HEK293 (cell line): ENCODE results near the gene LMCD1.

Experiments
- CTCF ChIA-PET: fragments of 350-600 bp; formaldehyde crosslinking; extraction: SDS; loops from one replicate; lab custom pipeline; 2021; ENCODE audit warnings: antibody characterized with exemption; lab: Yijun Ruan, JAX
- POLR2A ChIA-PET: fragments of 300-600 bp; formaldehyde crosslinking; extraction: SDS; loops from one replicate; lab custom pipeline; 2020; ENCODE audit warnings: antibody characterized with exemption, inconsistent platforms; lab: Yijun Ruan, JAX
- H3K27ac ChIP-seq: fragments of 200-500 bp; sonication (Bioruptor generic); 2 replicates; pipeline ENCODE4 v1.5.1; 2014; ENCODE audit warnings: low read depth, low read length, control low read depth, inconsistent platforms; ENCODE audit errors: extremely low read depth
- H3K36me3 ChIP-seq, 2 experiments: fragments of 200-500 bp in 1 of 2; sonication (Bioruptor generic) in 1 of 2; 1 replicate in 1 of 2; 2 replicates in 1 of 2; pipeline ENCODE4 v1.5.1; 2014 to 2017; ENCODE audit warnings: inconsistent platforms in 2 of 2, low read length in 2 of 2; ENCODE audit not compliant: control insufficient read depth in 2 of 2, insufficient read depth in 1 of 2
- H3K4me1 ChIP-seq: fragments of 200-500 bp; sonication (Bioruptor generic); 2 replicates; pipeline ENCODE4 v1.5.1; 2014; ENCODE audit warnings: mild to moderate bottlenecking, low read length, inconsistent platforms; ENCODE audit not compliant: control insufficient read depth, insufficient read depth
- H3K4me3 ChIP-seq: 2 replicates; pipeline ENCODE4 v1.5.1; 2011; ENCODE audit warnings: low read depth, mild to moderate bottlenecking, control low read depth, low read length, moderate library complexity
- H3K9me3 ChIP-seq: fragments of 200-500 bp; sonication (Bioruptor generic); 2 replicates; pipeline ENCODE4 v1.5.1; 2014; ENCODE audit warnings: low read depth, low read length, inconsistent platforms; ENCODE audit not compliant: control insufficient read depth, insufficient read depth
- GLI2 ChIP-seq: fragments of 450-650 bp; formaldehyde crosslinking; IDR thresholded peaks from 2 replicates; pipeline ENCODE4; 2017; ENCODE audit warnings: missing biosample characterization, missing genetic modification characterization, low read depth, borderline replicate concordance
- HOXC10 ChIP-seq: sonication (generic); formaldehyde crosslinking; IDR thresholded peaks from 2 replicates; pipeline ENCODE4 v1.8.1; 2023; ENCODE audit warnings: mild to moderate bottlenecking, missing genetic modification reagents
- IKZF3 ChIP-seq: fragments of 450-650 bp; IDR thresholded peaks from 2 replicates; pipeline ENCODE4 v1.5.0; 2018; ENCODE audit warnings: missing biosample characterization, mild to moderate bottlenecking, missing genetic modification characterization, moderate library complexity
- KLF1 ChIP-seq: fragments of 450-650 bp; formaldehyde crosslinking; IDR thresholded peaks from 2 replicates; pipeline ENCODE4 v1.5.1; 2016; ENCODE audit warnings: missing biosample characterization, missing genetic modification characterization
- MYNN ChIP-seq: fragments of 450-650 bp; formaldehyde crosslinking; IDR thresholded peaks from 2 replicates; pipeline ENCODE4 v1.5.1; 2016; ENCODE audit warnings: missing biosample characterization, missing genetic modification characterization, borderline replicate concordance
- MZF1 ChIP-seq: fragments of 450-650 bp; formaldehyde crosslinking; IDR thresholded peaks from 2 replicates; pipeline ENCODE4 v1.5.1; 2017; ENCODE audit warnings: missing biosample characterization, missing genetic modification characterization, borderline replicate concordance
- OVOL3 ChIP-seq: fragments of 450-650 bp; formaldehyde crosslinking; IDR thresholded peaks from 2 replicates; pipeline ENCODE4 v1.5.1; 2016; ENCODE audit warnings: missing biosample characterization, missing genetic modification characterization
- RBAK ChIP-seq: fragments of 450-650 bp; formaldehyde crosslinking; IDR thresholded peaks from 2 replicates; pipeline ENCODE4 v1.5.1; 2016; ENCODE audit warnings: missing biosample characterization, missing genetic modification characterization
- SP3 ChIP-seq: fragments of 450-650 bp; formaldehyde crosslinking; IDR thresholded peaks from 2 replicates; pipeline ENCODE4 v1.5.1; 2016; ENCODE audit warnings: missing biosample characterization, missing genetic modification characterization
- ZBTB21 ChIP-seq: fragments of 450-650 bp; formaldehyde crosslinking; IDR thresholded peaks from 2 replicates; pipeline ENCODE4 v1.5.1; 2017; ENCODE audit warnings: missing biosample characterization, missing genetic modification characterization
- ZFP37 ChIP-seq: fragments of 450-650 bp; formaldehyde crosslinking; IDR thresholded peaks from 2 replicates; pipeline ENCODE4 v1.5.1; 2016; ENCODE audit warnings: missing biosample characterization, missing genetic modification characterization
- ZNF223 ChIP-seq: fragments of 450-650 bp; formaldehyde crosslinking; IDR thresholded peaks from 2 replicates; pipeline ENCODE4 v1.5.1; 2016; ENCODE audit warnings: missing biosample characterization, missing genetic modification characterization
- ZNF341 ChIP-seq: fragments of 450-650 bp; formaldehyde crosslinking; IDR thresholded peaks from 2 replicates; pipeline ENCODE4; 2016; ENCODE audit warnings: low read depth, missing biosample characterization, missing genetic modification characterization
- ZNF350 ChIP-seq: fragments of 450-650 bp; formaldehyde crosslinking; IDR thresholded peaks from 2 replicates; pipeline ENCODE4 v1.5.0; 2017; ENCODE audit warnings: missing biosample characterization, mild to moderate bottlenecking, missing genetic modification characterization
- ZNF366 ChIP-seq: fragments of 450-650 bp; formaldehyde crosslinking; conservative IDR thresholded peaks from 2 replicates; pipeline ENCODE4 v1.5.1; 2016; ENCODE audit warnings: missing biosample characterization, missing genetic modification characterization
- ZNF37A ChIP-seq: fragments of 450-650 bp; IDR thresholded peaks from 2 replicates; pipeline ENCODE4 v1.5.1; 2018; ENCODE audit warnings: missing biosample characterization, missing genetic modification characterization
- ZNF416 ChIP-seq: fragments of 450-650 bp; formaldehyde crosslinking; IDR thresholded peaks from 2 replicates; pipeline ENCODE4 v1.5.1; 2016; ENCODE audit warnings: missing biosample characterization, missing genetic modification characterization
- ZNF501 ChIP-seq: fragments of 450-650 bp; formaldehyde crosslinking; IDR thresholded peaks from 2 replicates; pipeline ENCODE4 v1.5.1; 2016; ENCODE audit warnings: missing biosample characterization, missing genetic modification characterization
- ZNF571 ChIP-seq: fragments of 450-650 bp; formaldehyde crosslinking; IDR thresholded peaks from 2 replicates; pipeline ENCODE4 v1.5.0; 2017; ENCODE audit warnings: missing biosample characterization, missing genetic modification characterization
- ZNF626 ChIP-seq: fragments of 450-650 bp; sonication (Bioruptor Pico); formaldehyde crosslinking; IDR thresholded peaks from 2 replicates; pipeline ENCODE4 v1.5.1; 2018; ENCODE audit warnings: missing biosample characterization, missing genetic modification characterization, inconsistent platforms
- ZNF658 ChIP-seq: fragments of 450-650 bp; formaldehyde crosslinking; IDR thresholded peaks from 2 replicates; pipeline ENCODE4; 2016; ENCODE audit warnings: missing biosample characterization, missing genetic modification characterization
- ZNF747 ChIP-seq: fragments of 450-650 bp; formaldehyde crosslinking; IDR thresholded peaks from 2 replicates; pipeline ENCODE4 v1.5.1; 2016; ENCODE audit warnings: missing biosample characterization, missing genetic modification characterization
- ZNF776 ChIP-seq: fragments of 450-650 bp; formaldehyde crosslinking; IDR thresholded peaks from 2 replicates; pipeline ENCODE4 v1.5.0; 2017; ENCODE audit warnings: missing biosample characterization, missing genetic modification characterization, borderline replicate concordance
- ZNF830 ChIP-seq: fragments of 450-650 bp; IDR thresholded peaks from 2 replicates; pipeline ENCODE4 v1.5.0; 2018; ENCODE audit warnings: missing biosample characterization, missing genetic modification characterization, low read depth, mild to moderate bottlenecking, moderate library complexity
- TF ChIP-seq, protein P1 (sequence below): fragments of 450-650 bp; formaldehyde crosslinking; conservative IDR thresholded peaks from 2 replicates; pipeline ENCODE4 v1.5.1; 2016; ENCODE audit warnings: low read depth, missing biosample characterization, missing genetic modification characterization
- TF ChIP-seq, protein P2 (sequence below): fragments of 450-650 bp; formaldehyde crosslinking; IDR thresholded peaks from 2 replicates; pipeline ENCODE4 v1.5.1; 2016; ENCODE audit warnings: missing biosample characterization, missing genetic modification characterization
- TF ChIP-seq, protein P3 (sequence below): sonication (generic); formaldehyde crosslinking; IDR thresholded peaks from 2 replicates; pipeline ENCODE4 v1.8.1; 2022; ENCODE audit warnings: mild to moderate bottlenecking, moderate library complexity, missing genetic modification reagents
- TF ChIP-seq, protein P4 (sequence below): fragments of 450-650 bp; formaldehyde crosslinking; IDR thresholded peaks from 2 replicates; pipeline ENCODE4 v1.5.1; 2016; ENCODE audit warnings: missing biosample characterization, missing genetic modification characterization

The LMCD1 gene

DNA sequence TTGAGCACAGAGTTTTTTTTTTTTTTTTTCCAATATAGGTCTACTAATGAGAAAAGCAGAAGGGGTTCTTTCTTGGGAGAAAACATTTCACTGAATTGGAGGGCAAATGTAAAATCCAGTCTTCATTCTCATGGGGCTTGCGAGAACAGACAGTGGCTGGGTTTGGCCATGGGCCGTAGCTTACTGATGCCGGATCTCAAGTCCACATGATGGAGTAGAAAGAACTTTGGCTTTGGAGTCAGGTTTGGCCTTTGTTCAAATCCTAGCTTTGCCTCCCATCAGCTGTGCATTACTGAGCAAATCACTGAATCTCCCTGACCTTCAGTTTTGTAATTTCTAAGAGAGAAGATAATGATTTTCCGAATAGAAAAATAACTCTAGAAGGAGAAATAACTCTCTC, 59.7 kb downstream of the LMCD1 start (continued):
- TF ChIP-seq, protein P1, sequence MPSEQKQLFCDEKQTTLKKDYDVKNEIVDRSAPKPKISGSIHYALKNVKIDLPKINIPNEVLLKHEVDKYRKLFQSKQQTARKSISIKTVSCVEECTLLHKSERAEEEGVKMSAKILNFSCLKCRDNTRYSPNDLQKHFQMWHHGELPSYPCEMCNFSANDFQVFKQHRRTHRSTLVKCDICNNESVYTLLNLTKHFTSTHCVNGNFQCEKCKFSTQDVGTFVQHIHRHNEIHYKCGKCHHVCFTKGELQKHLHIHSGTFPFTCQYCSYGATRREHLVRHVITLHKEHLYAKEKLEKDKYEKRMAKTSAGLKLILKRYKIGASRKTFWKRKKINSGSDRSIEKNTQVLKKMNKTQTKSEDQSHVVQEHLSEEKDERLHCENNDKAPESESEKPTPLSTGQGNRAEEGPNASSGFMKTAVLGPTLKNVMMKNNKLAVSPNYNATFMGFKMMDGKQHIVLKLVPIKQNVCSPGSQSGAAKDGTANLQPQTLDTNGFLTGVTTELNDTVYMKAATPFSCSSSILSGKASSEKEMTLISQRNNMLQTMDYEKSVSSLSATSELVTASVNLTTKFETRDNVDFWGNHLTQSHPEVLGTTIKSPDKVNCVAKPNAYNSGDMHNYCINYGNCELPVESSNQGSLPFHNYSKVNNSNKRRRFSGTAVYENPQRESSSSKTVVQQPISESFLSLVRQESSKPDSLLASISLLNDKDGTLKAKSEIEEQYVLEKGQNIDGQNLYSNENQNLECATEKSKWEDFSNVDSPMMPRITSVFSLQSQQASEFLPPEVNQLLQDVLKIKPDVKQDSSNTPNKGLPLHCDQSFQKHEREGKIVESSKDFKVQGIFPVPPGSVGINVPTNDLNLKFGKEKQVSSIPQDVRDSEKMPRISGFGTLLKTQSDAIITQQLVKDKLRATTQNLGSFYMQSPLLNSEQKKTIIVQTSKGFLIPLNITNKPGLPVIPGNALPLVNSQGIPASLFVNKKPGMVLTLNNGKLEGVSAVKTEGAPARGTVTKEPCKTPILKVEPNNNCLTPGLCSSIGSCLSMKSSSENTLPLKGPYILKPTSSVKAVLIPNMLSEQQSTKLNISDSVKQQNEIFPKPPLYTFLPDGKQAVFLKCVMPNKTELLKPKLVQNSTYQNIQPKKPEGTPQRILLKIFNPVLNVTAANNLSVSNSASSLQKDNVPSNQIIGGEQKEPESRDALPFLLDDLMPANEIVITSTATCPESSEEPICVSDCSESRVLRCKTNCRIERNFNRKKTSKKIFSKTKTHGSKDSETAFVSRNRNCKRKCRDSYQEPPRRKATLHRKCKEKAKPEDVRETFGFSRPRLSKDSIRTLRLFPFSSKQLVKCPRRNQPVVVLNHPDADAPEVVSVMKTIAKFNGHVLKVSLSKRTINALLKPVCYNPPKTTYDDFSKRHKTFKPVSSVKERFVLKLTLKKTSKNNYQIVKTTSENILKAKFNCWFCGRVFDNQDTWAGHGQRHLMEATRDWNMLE (tag by site-specific recombination) = no peak
- TF ChIP-seq KLF1 (no peak), HOXC10 (no peak), OVOL3 (tag by site-specific recombination) (no peak), ZNF366 (tag by site-specific recombination) (no peak), MYNN (tag by site-specific recombination) (no peak), RBAK (tag by site-specific recombination) (no peak), MZF1 (tag by site-specific recombination) (no peak)
- TF ChIP-seq, protein P2, sequence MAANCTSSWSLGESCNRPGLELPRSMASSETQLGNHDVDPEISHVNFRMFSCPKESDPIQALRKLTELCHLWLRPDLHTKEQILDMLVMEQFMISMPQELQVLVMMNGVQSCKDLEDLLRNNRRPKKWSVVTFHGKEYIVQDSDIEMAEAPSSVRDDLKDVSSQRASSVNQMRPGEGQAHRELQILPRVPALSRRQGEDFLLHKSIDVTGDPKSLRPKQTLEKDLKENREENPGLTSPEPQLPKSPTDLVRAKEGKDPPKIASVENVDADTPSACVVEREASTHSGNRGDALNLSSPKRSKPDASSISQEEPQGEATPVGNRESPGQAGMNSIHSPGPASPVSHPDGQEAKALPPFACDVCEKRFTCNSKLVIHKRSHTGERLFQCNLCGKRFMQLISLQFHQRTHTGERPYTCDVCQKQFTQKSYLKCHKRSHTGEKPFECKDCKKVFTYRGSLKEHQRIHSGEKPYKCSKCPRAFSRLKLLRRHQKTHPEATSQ (tag by site-specific recombination) = no peak
- TF ChIP-seq, protein P3, sequence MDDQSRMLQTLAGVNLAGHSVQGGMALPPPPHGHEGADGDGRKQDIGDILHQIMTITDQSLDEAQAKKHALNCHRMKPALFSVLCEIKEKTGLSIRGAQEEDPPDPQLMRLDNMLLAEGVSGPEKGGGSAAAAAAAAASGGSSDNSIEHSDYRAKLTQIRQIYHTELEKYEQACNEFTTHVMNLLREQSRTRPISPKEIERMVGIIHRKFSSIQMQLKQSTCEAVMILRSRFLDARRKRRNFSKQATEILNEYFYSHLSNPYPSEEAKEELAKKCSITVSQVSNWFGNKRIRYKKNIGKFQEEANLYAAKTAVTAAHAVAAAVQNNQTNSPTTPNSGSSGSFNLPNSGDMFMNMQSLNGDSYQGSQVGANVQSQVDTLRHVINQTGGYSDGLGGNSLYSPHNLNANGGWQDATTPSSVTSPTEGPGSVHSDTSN (CRISPR knock-in tag) = no peak

DNA sequence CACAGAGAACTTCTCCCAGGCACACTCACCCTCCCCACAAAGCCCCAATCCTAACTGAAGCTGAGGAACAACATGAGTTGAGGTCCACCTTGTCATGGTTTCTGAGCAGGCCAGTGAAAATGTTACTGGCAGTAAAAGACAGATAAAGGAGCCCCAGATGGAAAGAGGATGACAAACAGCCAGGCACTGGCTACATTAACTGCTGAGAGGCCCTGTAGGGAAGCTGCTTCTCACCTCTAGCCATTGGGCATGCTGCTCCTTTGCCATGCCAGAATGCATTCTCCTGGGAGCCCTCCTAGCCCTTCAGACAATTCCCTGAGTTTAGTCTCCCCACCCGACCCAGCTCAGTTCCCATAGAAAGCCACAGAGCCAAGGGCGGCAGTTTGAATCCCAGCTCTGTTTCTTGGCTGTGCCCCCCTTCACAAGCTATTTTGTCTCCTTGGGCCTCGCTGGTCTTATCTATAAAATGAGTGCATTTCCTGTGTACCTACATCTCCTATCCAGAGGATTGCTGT, 60.5 kb downstream of the LMCD1 start:
- no peak overlapping the region for H3K27ac ChIP-seq
- no peak overlapping the region for H3K4me3 ChIP-seq
- CTCF ChIA-PET = interaction anchor here (1.3 kb wide), 1 partner anchor 19 kb away, joined by 3 read pairs; no protein-coding TSS in a partner anchor
- POLR2A ChIA-PET = no interaction called here
- H3K36me3 ChIP-seq = peaks cover 0 to 28% of the 10 kb centered on the region in 2 experiments; a peak in 1 of 3 replicates
- TF ChIP-seq ZNF223 (tag by site-specific recombination) (no peak), ZNF776 (tag by site-specific recombination) (no peak), ZNF37A (tag by site-specific recombination) (no peak), ZNF341 (no peak), ZNF747 (tag by site-specific recombination) (no peak), ZNF830 (tag by site-specific recombination) (no peak), ZFP37 (tag by site-specific recombination) (no peak), ZNF571 (no peak), ZNF501 (tag by site-specific recombination) (no peak), GLI2 (tag by site-specific recombination) (no peak), IKZF3 (no peak), ZNF626 (tag by site-specific recombination) (no peak), SP3 (tag by site-specific recombination) (no peak), ZNF416 (tag by site-specific recombination) (no peak), ZNF350 (tag by site-specific recombination) (no peak), ZBTB21 (no peak), ZNF658 (tag by site-specific recombination) (no peak)
- TF ChIP-seq, protein P2 (tag by site-specific recombination) = no peak
- TF ChIP-seq, protein P4, sequence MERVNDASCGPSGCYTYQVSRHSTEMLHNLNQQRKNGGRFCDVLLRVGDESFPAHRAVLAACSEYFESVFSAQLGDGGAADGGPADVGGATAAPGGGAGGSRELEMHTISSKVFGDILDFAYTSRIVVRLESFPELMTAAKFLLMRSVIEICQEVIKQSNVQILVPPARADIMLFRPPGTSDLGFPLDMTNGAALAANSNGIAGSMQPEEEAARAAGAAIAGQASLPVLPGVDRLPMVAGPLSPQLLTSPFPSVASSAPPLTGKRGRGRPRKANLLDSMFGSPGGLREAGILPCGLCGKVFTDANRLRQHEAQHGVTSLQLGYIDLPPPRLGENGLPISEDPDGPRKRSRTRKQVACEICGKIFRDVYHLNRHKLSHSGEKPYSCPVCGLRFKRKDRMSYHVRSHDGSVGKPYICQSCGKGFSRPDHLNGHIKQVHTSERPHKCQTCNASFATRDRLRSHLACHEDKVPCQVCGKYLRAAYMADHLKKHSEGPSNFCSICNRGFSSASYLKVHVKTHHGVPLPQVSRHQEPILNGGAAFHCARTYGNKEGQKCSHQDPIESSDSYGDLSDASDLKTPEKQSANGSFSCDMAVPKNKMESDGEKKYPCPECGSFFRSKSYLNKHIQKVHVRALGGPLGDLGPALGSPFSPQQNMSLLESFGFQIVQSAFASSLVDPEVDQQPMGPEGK = no peak
- TF ChIP-seq, all 188 proteins: peak for 0
- Histone ChIP-seq H3K9me3 (no peaks in the 10 kb centered on the region), H3K4me1 (no peaks in the 10 kb centered on the region)
